ENCODE data around the gene LRP5.

LRP5 gene

GRCh38 chr11:68350759-68351449 is 38.5 kb downstream of the LRP5 start:
- Mint-ChIP-seq H3K27ac (no peak overlapping the region), H3K9me3 (peaks cover 3% of the 10 kb centered on the region), H3K4me3 (no peak overlapping the region), H3K27me3 (ENCODE audit: low read depth) (no peaks in the 10 kb centered on the region), H3K36me3 (ENCODE audit: low read depth) (peaks cover 5% of the 10 kb centered on the region), H3K4me1 (ENCODE audit: low read depth) (peaks cover 11% of the 10 kb centered on the region)

DNA sequence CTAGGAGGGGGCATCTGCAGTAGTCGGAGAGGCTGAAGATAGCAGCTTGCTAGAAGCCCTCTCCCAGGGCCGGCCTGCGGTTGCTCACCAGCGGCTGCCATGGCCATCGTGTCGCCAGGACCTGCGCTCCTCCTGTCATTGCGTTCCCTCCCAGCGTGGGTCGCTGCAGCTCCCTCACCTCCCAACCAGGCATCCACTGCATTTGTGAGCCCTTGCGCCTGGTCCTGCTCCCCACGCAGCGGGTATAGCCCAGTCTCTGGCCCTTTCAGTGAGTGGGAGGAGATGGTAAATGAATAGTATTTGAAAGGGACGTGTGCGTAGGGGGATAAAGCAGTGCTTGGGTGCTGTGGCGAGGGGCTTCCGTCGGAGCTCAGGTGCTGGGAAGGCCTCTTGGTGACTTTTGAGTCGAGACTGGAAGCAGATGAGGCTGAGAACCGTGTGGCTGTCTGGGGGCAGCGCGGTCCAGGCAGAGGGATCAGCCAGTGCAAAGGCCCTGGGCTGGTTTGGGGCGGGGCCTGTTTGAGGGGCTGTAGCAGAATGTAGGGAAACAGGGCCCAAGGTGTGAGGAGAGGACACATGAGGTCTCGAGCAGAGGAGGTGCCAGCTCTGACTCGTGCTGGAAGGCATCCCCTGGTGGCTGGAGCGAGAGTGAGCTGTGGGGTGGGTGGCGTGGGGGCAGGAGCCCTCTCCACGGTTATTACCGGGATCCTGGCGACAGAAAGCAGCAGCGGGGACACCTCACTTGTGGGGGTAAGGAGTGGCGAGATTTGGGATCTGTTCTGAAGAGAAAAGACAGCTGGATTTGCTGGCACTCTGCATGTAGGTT is 39.3 kb downstream of the LRP5 start:
- Mint-ChIP-seq H3K27me3 (ENCODE audit: low read depth) (no peaks in the 10 kb centered on the region), H3K27ac (no peak overlapping the region), H3K4me3 (no peak overlapping the region)

GRCh38 chr11:68352591-68352990 is 40.2 kb downstream of the LRP5 start:
- H3K27ac Mint-ChIP-seq: peak overlapping the region; percentile 0
- no peaks in the 10 kb centered on the region for H3K27me3 Mint-ChIP-seq (ENCODE audit: low read depth)
- H3K9me3 Mint-ChIP-seq: no peaks in the 10 kb centered on the region
- no peak overlapping the region for H3K4me3 Mint-ChIP-seq
- H3K36me3 Mint-ChIP-seq (ENCODE audit: low read depth): peaks cover 2% of the 10 kb centered on the region
- no peaks in the 10 kb centered on the region for H3K4me1 Mint-ChIP-seq (ENCODE audit: low read depth)

More for the DNA sequence above, 39.3 kb downstream of the LRP5 start:
- Mint-ChIP-seq H3K4me1 (ENCODE audit: low read depth) (peaks cover 5% of the 10 kb centered on the region), H3K9me3 (no peaks in the 10 kb centered on the region), H3K36me3 (ENCODE audit: low read depth) (peaks cover 2% of the 10 kb centered on the region)

- no peaks in the 10 kb centered on the region for H3K27me3 Mint-ChIP-seq (ENCODE audit: low read depth)
- H3K4me1 Mint-ChIP-seq (ENCODE audit: low read depth): no peaks in the 10 kb centered on the region
- H3K27ac Mint-ChIP-seq: no peak overlapping the region
- no peaks in the 10 kb centered on the region for H3K9me3 Mint-ChIP-seq
- no peak overlapping the region for H3K4me3 Mint-ChIP-seq
- H3K36me3 Mint-ChIP-seq (ENCODE audit: low read depth): peaks cover 2% of the 10 kb centered on the region
Observed at GRCh38 chr11:68353118-68353517, 40.7 kb downstream of the LRP5 start.

- H3K27ac Mint-ChIP-seq: no peak overlapping the region
- H3K4me3 Mint-ChIP-seq: no peak overlapping the region
- H3K4me1 Mint-ChIP-seq (ENCODE audit: low read depth): no peaks in the 10 kb centered on the region
- peaks cover 2% of the 10 kb centered on the region for H3K36me3 Mint-ChIP-seq (ENCODE audit: low read depth)
- H3K9me3 Mint-ChIP-seq: no peaks in the 10 kb centered on the region
- H3K27me3 Mint-ChIP-seq (ENCODE audit: low read depth): no peaks in the 10 kb centered on the region
Observed at GRCh38 chr11:68353669-68354068, 41.3 kb downstream of the LRP5 start.

- Mint-ChIP-seq H3K27me3 (ENCODE audit: low read depth) (no peaks in the 10 kb centered on the region), H3K36me3 (ENCODE audit: low read depth) (peaks cover 4% of the 10 kb centered on the region), H3K4me3 (no peak overlapping the region), H3K27ac (no peak overlapping the region), H3K9me3 (peaks cover 2% of the 10 kb centered on the region), H3K4me1 (ENCODE audit: low read depth) (no peaks in the 10 kb centered on the region)
Observed at GRCh38 chr11:68354148-68354872, 41.9 kb downstream of the LRP5 start.

- Mint-ChIP-seq H3K36me3 (ENCODE audit: low read depth) (peaks cover 4% of the 10 kb centered on the region), H3K4me3 (no peak overlapping the region), H3K9me3 (peaks cover 3% of the 10 kb centered on the region), H3K27ac (no peak overlapping the region), H3K27me3 (ENCODE audit: low read depth) (no peaks in the 10 kb centered on the region), H3K4me1 (ENCODE audit: low read depth) (no peaks in the 10 kb centered on the region)
Observed at GRCh38 chr11:68355471-68355870, 43.1 kb downstream of the LRP5 start.

DNA sequence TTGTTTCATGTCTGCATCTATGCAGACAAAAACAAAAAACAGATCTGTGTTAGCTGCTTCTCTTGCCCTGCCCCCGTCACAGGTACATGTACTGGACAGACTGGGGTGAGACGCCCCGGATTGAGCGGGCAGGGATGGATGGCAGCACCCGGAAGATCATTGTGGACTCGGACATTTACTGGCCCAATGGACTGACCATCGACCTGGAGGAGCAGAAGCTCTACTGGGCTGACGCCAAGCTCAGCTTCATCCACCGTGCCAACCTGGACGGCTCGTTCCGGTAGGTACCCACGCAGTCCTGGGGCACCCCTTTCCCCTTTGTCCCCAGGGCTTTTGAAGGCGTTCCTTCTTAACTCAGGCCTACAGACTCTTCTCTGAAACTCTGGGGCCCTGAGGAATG is 45.2 kb downstream of the LRP5 start:
- no peaks in the 10 kb centered on the region for H3K27me3 Mint-ChIP-seq (ENCODE audit: low read depth)
- H3K9me3 Mint-ChIP-seq: peaks cover 3% of the 10 kb centered on the region
- H3K4me1 Mint-ChIP-seq (ENCODE audit: low read depth): no peaks in the 10 kb centered on the region
- H3K36me3 Mint-ChIP-seq (ENCODE audit: low read depth): peaks cover 4% of the 10 kb centered on the region
- no peak overlapping the region for H3K27ac Mint-ChIP-seq
- H3K4me3 Mint-ChIP-seq: no peak overlapping the region

DNA sequence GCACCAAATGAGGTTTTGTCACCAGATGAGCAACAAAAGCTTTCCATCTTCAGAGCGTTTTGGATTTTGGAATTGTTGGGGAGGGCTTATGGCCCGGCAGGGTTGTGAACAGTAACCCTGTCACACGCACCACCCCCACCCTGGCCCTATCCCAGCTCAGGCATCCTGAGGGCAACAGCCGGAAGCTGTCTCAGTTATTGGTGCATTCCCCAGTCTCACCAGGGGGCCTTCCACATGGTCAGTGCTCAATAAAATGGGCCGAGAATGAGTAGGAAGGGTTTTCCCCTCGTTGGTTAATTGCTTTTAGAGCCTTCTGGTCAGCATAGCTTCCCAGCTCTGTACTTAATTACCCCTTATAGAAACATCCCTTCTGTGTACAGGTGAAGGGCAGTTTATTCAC is 46.0 kb downstream of the LRP5 start:
- Mint-ChIP-seq H3K36me3 (ENCODE audit: low read depth) (peaks cover 4% of the 10 kb centered on the region), H3K4me1 (ENCODE audit: low read depth) (no peaks in the 10 kb centered on the region), H3K9me3 (peaks cover 3% of the 10 kb centered on the region), H3K4me3 (no peak overlapping the region), H3K27me3 (ENCODE audit: low read depth) (no peaks in the 10 kb centered on the region), H3K27ac (no peak overlapping the region)

- Mint-ChIP-seq H3K36me3 (ENCODE audit: low read depth) (peaks cover 2% of the 10 kb centered on the region), H3K4me3 (no peak overlapping the region), H3K27me3 (ENCODE audit: low read depth) (no peaks in the 10 kb centered on the region), H3K9me3 (peaks cover 3% of the 10 kb centered on the region), H3K27ac (no peak overlapping the region), H3K4me1 (ENCODE audit: low read depth) (peaks cover 9% of the 10 kb centered on the region)
Observed at GRCh38 chr11:68361702-68362101, 49.3 kb downstream of the LRP5 start.

DNA sequence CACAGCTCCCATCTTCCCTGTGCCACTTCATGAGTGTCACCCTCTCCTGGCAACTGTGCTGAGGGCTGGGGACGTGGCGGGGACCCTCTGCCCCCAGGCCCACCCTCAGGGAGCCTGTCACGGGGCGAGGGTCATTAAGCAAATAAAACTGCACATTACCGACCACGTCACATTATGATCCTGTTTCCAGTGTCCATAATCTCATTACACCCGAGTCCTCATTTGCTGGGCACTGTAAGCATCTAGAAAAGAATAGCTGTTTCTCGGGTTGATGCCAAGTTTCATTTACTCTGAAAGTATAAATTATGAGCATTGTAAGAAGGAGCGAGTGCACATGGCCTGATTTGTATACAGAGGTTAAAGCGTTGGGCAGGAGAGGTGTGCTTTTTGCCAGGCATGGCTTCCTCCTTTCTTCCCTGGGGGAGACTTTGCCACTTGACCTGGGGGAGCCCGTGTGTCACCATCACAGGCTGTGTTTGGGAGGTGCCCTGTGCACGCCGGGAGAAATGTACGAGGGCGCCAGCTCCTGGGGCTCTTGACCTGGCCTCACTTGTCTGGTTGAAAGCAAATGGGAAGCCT is 50.5 kb downstream of the LRP5 start:
- no peaks in the 10 kb centered on the region for H3K27me3 Mint-ChIP-seq (ENCODE audit: low read depth)
- H3K27ac Mint-ChIP-seq: no peak overlapping the region
- peaks cover 2% of the 10 kb centered on the region for H3K36me3 Mint-ChIP-seq (ENCODE audit: low read depth)
- H3K9me3 Mint-ChIP-seq: peaks cover 3% of the 10 kb centered on the region
- H3K4me3 Mint-ChIP-seq: no peak overlapping the region
- peaks cover 11% of the 10 kb centered on the region for H3K4me1 Mint-ChIP-seq (ENCODE audit: low read depth)

- peaks cover 2% of the 10 kb centered on the region for H3K36me3 Mint-ChIP-seq (ENCODE audit: low read depth)
- H3K4me3 Mint-ChIP-seq: no peak overlapping the region
- peaks cover 11% of the 10 kb centered on the region for H3K4me1 Mint-ChIP-seq (ENCODE audit: low read depth)
- H3K27me3 Mint-ChIP-seq (ENCODE audit: low read depth): no peaks in the 10 kb centered on the region
- peaks cover 3% of the 10 kb centered on the region for H3K9me3 Mint-ChIP-seq
- H3K27ac Mint-ChIP-seq: no peak overlapping the region
Observed at GRCh38 chr11:68363776-68364175, 51.4 kb downstream of the LRP5 start.

- Mint-ChIP-seq H3K36me3 (ENCODE audit: low read depth) (no peaks in the 10 kb centered on the region), H3K27me3 (ENCODE audit: low read depth) (no peaks in the 10 kb centered on the region), H3K4me1 (ENCODE audit: low read depth) (peaks cover 11% of the 10 kb centered on the region), H3K4me3 (no peak overlapping the region), H3K27ac (peak overlapping the region; percentile 22), H3K9me3 (no peaks in the 10 kb centered on the region)
Observed at GRCh38 chr11:68364581-68364980, 52.2 kb downstream of the LRP5 start.

- peaks cover under 1% of the 10 kb centered on the region for H3K36me3 Mint-ChIP-seq (ENCODE audit: low read depth)
- H3K4me3 Mint-ChIP-seq: no peak overlapping the region
- H3K9me3 Mint-ChIP-seq: no peaks in the 10 kb centered on the region
- no peak overlapping the region for H3K27ac Mint-ChIP-seq
- H3K4me1 Mint-ChIP-seq (ENCODE audit: low read depth): peaks cover 13% of the 10 kb centered on the region
- no peaks in the 10 kb centered on the region for H3K27me3 Mint-ChIP-seq (ENCODE audit: low read depth)
Observed at GRCh38 chr11:68365943-68366435, 53.6 kb downstream of the LRP5 start.

Data from T-helper 1 cell treated with Interleukin-12 subunit alpha and Interleukin-12 subunit beta and Interleukin-4 antibody, amounts not matched to agents 30 μg/mL and 1 μg/mL, for 36 hours (primary cell).